Subcutaneous adipose tissue (tissue), 4 donors: ENCODE data around the gene RNLS. TPM values are rescaled to one million over a fixed set of nuclear protein-coding genes. Genes with fewer than 3 reads are reported as not detected.

ENCODE experiments used
- CTCF ChIP-seq: fragments of 450-650 bp; IDR thresholded peaks from one replicate; pipeline ENCODE4 v1.5.1; 2016; ENCODE audit warnings: low read depth, mild to moderate bottlenecking, control low read depth, antibody characterized with exemption, moderate library complexity
- total RNA-seq, 4 donors: library from RNA; depleted of rRNA; stranded (reverse); fragments of >200 nt; gene quantifications; one replicate each; pipeline ENCODE4 v1.1.0, GENCODE V29; 2016

Gene RNLS
- total RNA-seq, 4 donors from 2014 or later, result 14.1 to 27.7 (median 23.1) TPM

DNA sequence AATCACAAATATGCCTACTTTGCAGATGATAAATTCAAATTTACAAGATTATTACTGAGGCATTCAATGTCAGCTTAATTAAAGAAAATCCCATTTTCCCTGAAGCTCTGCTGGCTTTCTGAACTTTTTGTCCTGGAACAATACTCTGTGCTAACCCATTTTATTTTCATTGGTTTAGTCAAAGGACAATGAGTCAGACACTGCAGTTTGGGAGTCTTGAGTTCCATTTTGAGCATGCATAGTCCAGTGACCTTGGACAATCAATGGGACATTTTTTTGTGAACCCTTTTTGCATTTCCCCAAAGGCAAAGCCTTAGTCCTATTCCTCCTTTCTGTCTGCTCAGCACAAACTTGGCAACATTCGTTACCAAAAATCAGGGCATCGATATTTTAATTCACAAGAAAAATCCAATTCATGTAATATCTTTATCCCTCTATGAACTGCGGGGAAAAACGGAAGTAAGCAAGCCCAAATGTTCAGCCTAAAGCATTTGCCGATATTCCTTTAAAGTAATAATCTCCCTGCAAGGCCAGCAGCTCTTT is 339.8 kb downstream of the RNLS start:
- TF ChIP-seq CTCF, result no peak

DNA sequence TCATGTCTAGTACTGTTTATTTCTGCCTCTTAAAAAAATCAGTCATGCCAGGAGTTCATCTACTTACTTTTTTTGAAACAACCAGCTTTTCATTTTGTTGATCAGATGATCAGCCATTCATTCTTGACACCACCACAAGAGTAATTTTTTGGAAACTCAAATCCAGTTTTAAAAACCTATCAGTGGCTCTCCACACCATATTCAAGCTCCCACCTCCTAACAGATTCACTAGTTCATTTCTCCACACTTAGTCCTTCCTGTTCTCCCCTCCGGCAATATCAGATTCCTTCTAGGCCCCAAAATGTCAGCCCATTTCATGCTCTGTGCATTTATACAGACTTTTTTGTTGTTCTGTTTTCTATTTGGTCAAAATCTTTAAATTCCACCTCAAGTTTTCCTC is 341.6 kb downstream of the RNLS start:
- TF ChIP-seq CTCF, result no peak

GRCh38 chr10:88239212-88239611 is 343.9 kb downstream of the RNLS start:
- no peak for TF ChIP-seq CTCF

DNA sequence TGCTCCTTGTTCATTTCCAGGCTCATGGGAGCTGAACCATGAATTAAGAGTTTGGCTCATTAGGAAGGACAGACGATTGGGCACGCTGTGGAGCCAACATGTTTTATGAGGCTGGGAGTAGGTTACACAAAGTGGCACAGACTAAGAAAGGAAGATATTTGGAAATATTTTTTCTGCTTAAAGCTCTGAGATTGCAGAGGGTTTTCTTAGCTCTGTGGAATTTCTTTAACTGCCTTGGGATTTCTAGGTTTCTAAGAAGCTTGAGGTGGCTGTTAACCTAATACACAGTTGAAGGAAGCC is 344.6 kb downstream of the RNLS start:
- no peak for TF ChIP-seq CTCF

DNA sequence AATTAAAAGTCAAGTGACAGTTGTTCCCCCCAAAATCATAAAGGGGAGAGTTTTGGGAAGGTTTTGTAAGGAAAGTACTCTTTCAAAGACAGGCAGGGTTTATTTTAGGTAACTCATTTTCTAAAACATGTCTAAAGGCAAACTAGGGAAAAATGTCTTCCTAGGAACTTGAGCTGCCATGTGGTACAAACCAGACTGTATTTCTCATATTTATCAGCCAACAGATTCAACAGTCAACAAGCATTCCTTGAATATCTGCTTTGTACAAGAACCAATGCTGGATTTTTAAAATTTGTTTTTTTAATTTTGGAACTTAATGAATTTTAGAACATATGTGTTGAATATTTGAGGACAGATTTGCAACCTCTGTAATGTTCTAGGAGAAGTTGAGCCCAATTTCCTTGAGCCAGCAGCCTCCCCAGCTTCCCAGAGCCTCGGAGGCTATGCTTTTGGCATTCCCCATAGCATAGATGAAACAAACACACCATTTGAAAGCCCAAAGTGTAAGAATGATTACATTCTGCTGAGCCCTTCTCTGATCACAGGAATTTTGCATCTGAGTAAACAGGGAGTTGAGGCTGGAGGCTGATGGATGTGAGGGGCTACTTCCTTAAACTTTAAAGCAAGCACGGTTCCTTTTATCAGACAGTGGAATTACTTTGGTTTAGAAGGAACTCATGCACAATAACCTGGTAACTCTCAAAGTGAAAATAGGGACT is 345.1 kb downstream of the RNLS start:
- no peak for TF ChIP-seq CTCF

DNA sequence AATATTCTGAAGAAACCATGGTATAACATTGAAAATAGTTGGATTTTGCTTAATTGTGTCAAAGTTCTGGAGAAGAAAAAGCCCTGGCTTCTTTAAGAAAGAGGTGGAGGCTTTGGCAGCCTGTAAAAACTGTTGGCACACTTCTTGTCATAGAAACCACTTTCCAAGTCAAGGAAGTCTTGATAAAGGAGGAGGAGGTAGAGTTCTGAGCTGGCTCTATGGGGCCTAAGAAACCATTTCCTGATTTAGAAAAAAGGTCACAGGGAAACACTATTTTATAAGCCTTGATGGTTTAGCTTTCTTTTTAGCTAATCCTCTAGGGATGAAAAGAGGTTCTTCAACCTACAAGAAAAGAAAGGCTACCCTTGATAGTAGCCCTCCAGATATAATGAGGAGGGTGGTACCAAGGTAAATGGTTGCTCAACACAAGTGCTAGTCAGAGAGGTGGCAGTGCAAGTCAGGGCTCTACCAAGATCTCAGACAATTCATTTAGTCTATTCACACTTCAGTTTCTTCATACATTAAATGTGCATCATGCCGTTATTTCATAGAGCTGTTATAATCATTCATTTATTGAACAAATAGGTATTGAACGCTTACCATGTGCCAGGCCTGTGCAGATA is 346.9 kb downstream of the RNLS start:
- TF ChIP-seq CTCF, result no peak

DNA sequence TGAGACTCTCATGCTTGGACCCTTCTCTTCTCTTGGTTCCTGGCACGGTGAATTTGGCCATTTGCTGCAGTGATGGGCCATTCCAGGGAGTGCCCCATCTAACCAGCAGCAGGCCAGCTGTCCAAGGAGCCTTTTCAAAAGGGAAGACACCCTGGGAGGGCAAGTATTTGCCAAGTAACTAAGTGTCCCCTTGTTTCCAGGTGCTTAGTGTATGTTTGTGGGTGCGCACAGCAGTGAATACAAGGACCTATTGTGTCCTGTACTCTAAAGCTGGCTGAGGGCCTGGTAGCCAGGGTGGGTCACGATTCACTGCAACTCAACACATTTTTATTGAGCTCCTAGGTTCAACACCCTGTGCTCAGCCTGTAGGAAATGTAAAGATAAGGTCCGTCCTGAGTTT is 348.8 kb downstream of the RNLS start:
- no peak for TF ChIP-seq CTCF
